Embryonic facial prominence (tissue), 1 donor: Measurements from ENCODE around the gene MEF2D.

Experiments used
- DNase-seq: peaks from one replicate; pipeline ENCODE4 v3.0.0-alpha.2; 2016; ENCODE audit errors: extremely low spot score

The MEF2D gene

GRCh38 chr1:156488566-156489165, 11.9 kb downstream of the MEF2D start:
- no peak for DNase-seq

- DNase-seq, result no peak
Measured at GRCh38 chr1:156487862-156488261, 12.7 kb downstream of the MEF2D start.

- no peak for DNase-seq
Measured at GRCh38 chr1:156486421-156487344, 13.9 kb downstream of the MEF2D start.

GRCh38 chr1:156485984-156486383, 14.6 kb downstream of the MEF2D start:
- no peak for DNase-seq

- no peak for DNase-seq
Measured at GRCh38 chr1:156484480-156485058, 16.0 kb downstream of the MEF2D start.

GRCh38 chr1:156483397-156483796, 17.2 kb downstream of the MEF2D start:
- DNase-seq, result no peak

- DNase-seq, result no peak
Measured at GRCh38 chr1:156482276-156482675, 18.3 kb downstream of the MEF2D start.

- no peak for DNase-seq
Measured at GRCh38 chr1:156481527-156481926, 19.0 kb downstream of the MEF2D start.

- no peak for DNase-seq
Measured at GRCh38 chr1:156480411-156481192, 20.0 kb downstream of the MEF2D start.

- DNase-seq, result no peak
Measured at GRCh38 chr1:156480016-156480370, 20.6 kb downstream of the MEF2D start.

GRCh38 chr1:156479093-156480015, 21.2 kb downstream of the MEF2D start:
- DNase-seq, result no peak

- DNase-seq, result no peak
Measured at GRCh38 chr1:156478250-156478627, 22.3 kb downstream of the MEF2D start.

- DNase-seq, result no peak
Measured at GRCh38 chr1:156477526-156478249, 22.9 kb downstream of the MEF2D start.

GRCh38 chr1:156476501-156477298, 23.9 kb downstream of the MEF2D start:
- no peak for DNase-seq

GRCh38 chr1:156475568-156476500, 24.7 kb downstream of the MEF2D start:
- no peak for DNase-seq

GRCh38 chr1:156474966-156475365, 25.6 kb downstream of the MEF2D start:
- DNase-seq, result no peak

GRCh38 chr1:156471496-156472490, 28.8 kb downstream of the MEF2D start:
- DNase-seq, result no peak
